HG02943 (cell line): ENCODE measurements around the gene DIP2C.
"Not testable (repeated sequence)": the region's sequence is repeated elsewhere in the genome, so short reads cannot be mapped to it uniquely, and the experiment has no call there.

Experiments
- ATAC-seq: cut with Tn5 transposase; IDR thresholded peaks from one replicate; pipeline ENCODE4 v1.9.1; 2021; ENCODE audit warnings: mild to moderate bottlenecking, low read depth, moderate library complexity; ENCODE audit not compliant: unreplicated experiment

DIP2C gene

DNA sequence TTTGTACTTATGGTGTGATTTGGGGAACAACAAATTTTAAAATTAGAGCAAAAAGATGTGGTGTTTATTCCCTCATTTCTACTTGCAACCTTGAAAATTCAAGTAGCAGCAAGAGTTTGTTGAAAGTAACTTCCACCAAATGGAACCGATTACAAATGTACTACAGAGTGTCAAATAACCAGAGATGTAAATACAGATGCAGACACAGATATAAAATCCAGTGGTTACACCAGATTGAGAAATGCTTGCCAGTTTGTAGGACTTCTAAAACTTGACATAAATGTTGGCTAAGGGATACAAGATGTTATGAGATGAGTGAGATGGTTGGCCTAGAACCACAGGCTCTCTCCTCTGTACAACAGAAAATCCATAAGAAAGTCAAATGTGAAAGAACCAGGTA, 162.1 kb downstream of the DIP2C start:
- ATAC-seq: no peak

- ATAC-seq: no peak
Observed at GRCh38 chr10:526651-527312, 162.7 kb downstream of the DIP2C start.

GRCh38 chr10:525565-526315, 163.7 kb downstream of the DIP2C start:
- no peak for ATAC-seq

- no peak for ATAC-seq
Observed at GRCh38 chr10:523925-524324, 165.5 kb downstream of the DIP2C start.

GRCh38 chr10:522350-522749, 167.1 kb downstream of the DIP2C start:
- ATAC-seq: no peak

DNA sequence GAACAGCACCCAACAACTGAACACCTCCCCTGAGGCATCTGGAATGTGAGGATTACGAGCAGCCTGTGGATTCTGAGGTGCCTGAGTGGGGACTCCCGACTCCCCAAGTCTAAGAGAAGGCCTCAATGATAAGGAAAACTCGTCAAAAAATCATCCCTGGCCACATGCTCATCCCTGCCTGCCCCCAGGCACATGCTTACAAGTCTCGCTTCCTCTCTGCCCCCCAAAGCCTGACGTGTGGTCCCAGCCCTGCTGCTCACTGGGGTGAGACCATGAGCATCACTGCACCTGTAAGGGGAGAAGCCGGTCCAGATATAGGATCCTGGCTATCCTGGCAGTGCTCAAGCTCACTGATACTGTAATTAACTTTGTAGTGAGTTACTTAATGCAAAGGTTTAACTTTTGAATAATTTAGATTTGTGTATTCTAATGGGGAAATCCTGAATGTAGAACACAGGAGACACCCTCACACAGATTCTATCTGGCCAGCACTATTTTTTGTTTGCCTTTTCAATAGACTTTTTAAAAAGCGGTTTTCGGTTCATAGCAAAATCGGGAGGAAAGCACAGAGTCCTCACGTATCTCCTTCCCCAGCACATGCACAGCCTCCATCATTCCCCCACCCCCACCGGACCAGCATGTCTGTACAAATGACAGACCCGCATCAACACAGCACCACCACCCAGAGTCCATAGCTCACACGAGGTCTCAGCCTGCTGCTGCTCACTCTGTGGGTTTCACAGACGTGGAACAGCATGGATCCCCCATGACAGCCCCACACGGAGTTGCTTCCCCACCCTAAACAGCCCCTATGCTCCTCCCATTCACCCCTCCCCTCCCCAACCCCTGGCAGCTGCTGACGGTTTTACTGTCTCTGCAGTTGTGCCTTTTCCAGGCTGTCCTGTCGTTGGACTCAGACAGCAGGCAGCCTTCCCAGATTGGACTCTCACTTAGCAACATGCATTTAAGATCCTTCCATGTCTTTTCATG, 167.9 kb downstream of the DIP2C start:
- no peak for ATAC-seq

DNA sequence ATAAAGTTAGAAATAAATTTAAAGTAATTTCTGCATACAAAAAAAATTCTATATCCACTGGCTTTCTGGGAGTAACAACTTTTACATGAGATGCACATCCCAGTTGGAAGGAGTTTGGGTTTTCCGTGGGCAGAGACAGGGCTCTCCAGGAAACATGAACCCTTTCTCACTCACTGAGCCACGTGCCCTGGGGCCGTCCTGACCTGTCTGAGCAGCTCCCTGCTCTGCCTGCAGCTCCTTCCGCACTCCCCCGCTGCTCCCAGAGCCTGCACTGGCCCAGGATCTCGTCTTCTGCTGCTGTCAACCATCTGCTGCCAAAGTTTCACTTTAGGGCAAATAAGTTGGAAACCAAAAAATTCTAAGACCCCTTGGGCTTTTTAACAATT, 169.1 kb downstream of the DIP2C start:
- no peak for ATAC-seq

DNA sequence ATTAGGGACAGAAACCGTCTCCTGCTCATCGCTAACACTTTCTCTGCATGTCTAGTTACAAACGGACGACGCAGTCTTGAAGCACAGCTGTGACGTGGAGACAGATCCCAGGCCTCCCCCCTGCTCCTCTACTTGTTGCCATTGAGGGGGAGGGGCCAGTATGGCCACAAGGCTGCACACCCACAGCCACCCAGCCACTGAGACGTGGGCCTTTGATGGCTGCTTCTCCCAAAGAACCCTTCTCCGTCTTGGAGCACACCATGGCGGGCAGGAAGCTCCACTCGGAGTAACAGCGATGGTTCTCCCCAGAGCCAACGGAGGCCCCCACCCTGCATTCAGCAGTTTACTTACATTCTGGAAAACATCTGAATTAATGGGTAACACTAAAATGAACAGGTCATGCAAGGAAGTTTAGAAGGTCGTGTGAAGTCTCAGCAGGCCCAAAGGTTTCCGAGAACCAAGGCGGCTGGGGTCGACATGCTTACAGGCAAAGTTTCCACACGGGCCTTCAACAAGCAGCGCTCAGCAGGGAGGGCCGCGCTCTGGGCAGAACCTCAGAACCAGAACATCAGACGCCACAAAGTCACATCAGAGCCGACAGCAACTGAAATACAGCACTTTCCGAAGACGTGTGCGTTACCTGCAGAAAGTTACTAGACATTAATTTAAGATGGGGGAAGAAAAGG, 169.6 kb downstream of the DIP2C start:
- no peak for ATAC-seq

DNA sequence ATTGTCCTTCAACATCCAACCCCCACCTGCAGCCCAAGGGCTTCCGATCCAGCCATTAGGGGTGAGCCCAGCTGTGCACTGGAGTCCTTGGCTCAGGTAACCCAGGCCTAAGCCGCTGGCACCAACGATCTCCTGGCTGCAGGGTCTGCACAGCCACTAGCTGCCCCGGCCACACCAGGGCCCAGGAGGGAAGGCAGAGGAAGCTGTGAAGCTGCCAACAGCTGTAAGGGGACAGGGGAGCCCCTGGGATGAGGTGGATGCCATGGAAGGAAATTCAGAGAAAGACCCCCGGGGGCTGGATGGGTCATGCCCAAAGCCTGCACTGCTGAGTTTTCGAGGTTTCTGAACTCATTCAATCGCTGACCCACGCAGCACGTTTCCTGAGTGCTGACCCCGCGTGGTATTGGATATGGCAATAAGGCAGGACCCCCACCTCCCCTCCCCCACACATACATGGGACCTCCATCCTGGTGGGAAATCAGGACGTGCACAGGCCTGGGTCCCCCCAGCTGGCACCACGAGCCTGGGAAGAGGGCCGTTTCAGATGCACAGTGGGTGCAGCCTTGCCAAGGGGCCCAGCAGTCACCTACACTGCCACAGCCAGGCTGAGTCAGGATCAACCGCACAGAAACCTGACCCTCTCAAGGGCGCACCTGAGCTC, 170.3 kb downstream of the DIP2C start:
- no peak for ATAC-seq

GRCh38 chr10:517872-518475, 171.5 kb downstream of the DIP2C start:
- ATAC-seq: no peak

- ATAC-seq: no peak
Observed at GRCh38 chr10:517241-517830, 172.1 kb downstream of the DIP2C start.

GRCh38 chr10:516764-517163, 172.7 kb downstream of the DIP2C start:
- no peak for ATAC-seq

DNA sequence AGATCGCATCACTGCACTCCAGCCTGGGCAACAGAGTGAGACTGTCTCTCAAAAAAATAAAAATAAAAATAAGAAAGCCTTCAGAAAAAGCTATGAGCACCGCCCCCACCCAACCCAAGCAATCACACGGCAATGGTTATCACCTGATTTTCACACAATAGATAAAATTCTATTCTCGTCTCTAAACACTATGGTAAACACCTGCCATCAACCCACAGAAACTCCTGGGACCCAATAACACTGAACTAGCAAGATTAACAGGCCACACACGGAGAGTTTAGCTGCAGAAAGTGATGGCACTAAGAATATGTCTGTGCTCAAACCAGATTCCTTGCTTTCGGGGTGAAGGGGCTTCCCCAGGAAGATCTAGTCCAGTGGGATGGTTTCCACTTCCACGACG, 173.8 kb downstream of the DIP2C start:
- no peak for ATAC-seq

- no peak for ATAC-seq
Observed at GRCh38 chr10:514137-514671, 175.3 kb downstream of the DIP2C start.

DNA sequence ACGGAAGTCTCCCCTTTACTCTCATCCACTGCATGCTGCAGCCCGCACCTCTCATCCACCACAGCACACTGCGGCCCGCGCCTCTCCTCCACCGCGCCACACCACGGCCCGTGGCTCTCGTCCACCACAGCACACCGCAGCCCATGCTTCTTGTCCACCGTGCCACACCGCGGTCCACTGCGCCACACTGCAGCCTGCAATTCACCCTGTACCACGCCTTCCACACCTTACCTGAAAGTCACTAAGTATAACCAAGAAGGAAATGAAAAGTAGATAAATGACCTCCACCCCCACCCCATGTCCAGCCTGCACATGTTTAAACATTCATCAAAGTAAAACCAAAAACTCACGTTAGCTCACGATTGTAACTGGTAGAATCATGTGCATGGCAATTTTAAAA, 176.1 kb downstream of the DIP2C start:
- ATAC-seq: no peak

DNA sequence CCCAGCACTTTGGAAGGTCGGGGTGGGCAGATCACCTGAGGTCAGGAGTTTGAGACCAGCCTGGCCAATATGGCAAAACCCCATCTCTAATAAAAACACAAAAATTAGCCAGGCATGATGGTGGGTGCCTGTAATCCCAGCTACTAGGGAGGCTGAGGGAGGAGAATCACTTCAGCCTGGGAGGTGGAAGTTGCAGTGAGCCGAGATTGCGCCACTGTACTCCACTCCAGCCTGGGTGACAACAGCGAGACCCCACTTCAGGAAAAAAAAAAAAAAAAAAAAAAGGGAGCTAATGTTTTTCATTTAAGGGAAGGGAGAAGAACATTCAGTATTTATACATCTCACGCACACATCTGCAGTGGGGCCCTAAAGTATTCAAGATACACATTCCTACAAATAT, 176.8 kb downstream of the DIP2C start:
- not testable (repeated sequence) for ATAC-seq

DNA sequence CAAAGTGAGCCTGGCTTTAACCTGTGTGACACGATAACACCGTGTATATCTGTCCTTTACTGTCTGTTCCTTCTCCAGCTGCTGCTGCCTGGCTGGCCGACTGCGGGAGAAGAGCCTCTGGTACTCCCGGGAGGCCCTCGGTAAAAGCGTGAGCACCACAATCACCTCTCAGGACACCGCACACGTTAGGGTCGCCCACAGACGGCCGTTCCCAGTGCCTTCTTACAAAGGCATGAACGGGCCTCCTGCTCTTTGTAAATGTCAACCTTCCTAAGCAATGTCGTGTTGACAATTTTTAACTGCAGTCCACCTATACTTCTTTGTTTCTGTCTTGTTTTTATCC, 177.6 kb downstream of the DIP2C start:
- ATAC-seq: no peak

GRCh38 chr10:511101-511848, 178.2 kb downstream of the DIP2C start:
- ATAC-seq: no peak
